Fibroblast of skin of abdomen (primary cell): ENCODE results near the gene MALT1.
A peak's percentile ranks its signal among the peaks of the same experiment; 100 is the strongest.
"Not testable (repeated sequence)": the region's sequence is repeated elsewhere in the genome, so short reads cannot be mapped to it uniquely, and the experiment has no call there.

Experiments used
- DNase-seq: peaks from one replicate; pipeline ENCODE4 v3.0.0-alpha.2; 2013

MALT1 gene

GRCh38 chr18:58738322-58738721 is 67.1 kb downstream of the MALT1 start:
- DNase-seq = no peak

DNA sequence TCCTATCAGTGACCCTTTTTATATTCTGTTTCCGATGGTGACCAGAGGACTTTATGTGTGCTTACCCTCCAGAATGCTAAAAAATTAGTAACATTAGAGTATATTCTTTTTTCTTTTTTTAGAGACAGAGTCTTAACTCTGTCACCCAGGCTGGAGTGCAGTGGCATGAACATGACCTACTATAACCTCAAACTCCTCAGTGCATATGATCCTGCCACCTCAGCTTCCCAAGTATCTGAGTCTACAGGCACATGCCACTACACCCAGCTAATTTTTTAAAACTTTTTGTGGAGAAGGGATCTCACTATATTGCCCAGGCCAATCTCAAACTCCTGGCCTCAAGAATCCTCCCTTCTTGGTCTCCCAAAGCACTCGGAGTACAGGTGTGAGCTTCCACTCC is 74.6 kb downstream of the MALT1 start:
- no peak for DNase-seq

DNA sequence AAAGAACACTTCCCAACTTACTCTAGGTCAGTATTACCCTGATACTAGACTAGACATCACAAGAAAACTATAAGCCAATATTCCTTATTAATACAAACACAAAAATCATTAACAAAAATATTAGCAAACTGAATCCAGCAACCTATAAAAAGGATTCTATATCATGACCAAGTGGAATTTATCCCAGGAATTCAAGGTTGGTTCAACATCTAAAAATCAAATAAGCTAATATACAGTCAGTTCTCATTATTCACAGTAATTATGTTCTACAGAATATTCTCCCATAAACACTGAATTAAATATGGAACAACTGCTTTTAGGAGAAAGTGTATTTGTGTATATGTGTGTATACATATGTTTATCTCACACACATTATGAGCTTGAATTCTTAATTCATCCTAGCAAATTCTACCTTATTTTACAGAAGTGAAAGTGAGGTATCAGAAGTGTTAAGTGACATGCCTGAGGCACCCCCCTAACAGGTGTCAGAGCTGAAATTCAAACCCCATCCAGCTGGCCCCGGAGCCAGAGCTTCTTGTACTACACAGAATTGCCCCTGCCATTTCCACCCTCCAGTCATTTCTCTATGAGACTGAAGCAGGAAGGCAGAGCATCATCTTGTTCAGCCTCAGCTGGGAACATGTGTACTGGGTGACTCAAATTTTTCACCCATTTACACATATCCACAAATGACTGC is 77.8 kb downstream of the MALT1 start:
- no peak for DNase-seq

- no peak for DNase-seq
Observed at GRCh38 chr18:58753976-58754375, 82.7 kb downstream of the MALT1 start.

DNA sequence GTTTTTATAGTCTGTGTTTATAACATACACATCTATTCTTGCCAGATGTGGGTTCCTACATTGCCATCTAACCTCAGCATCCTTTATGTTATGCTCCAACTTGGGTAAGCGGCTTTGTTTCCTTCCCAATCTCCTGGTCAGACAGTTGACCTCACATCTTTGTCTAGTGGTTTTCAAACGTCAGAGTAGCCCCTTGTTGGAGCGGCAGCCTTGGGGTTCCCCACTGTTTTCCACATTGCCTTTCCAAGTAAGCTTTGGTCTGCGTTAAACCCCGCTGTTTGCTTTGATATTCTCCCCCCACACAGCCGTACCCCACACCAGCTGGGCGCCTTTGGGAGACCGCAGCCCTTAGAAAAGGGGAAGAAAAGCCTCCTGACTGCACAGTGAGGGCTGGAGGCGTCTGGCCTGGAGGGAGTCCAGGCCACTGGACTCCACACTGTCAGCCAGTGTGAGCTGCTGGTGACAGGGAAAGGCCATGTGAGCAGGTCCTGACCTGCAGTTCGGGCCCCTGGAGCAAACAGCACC is 83.3 kb downstream of the MALT1 start:
- no peak for DNase-seq

GRCh38 chr18:58755304-58756010 is 84.2 kb downstream of the MALT1 start:
- no peak for DNase-seq

DNA sequence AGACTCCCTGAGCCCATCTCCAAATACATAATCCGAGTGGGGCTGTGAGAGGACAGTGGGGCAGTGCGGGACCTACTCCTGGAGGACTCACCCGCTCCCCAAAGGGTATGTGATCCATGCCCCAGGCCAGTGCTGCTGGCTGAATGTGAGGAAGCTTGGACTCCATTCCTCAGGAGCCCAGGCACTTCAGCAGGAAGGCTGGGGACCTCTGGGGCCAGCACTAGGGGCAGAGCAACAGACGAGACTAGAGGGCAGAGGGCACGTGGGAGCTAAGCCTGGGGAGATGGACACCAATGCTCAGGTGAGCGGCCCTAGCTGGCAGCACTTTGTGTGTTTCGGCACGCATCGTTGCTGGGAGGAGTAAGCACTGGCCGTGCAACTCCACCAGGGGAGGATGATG is 84.9 kb downstream of the MALT1 start:
- no peak for DNase-seq

DNA sequence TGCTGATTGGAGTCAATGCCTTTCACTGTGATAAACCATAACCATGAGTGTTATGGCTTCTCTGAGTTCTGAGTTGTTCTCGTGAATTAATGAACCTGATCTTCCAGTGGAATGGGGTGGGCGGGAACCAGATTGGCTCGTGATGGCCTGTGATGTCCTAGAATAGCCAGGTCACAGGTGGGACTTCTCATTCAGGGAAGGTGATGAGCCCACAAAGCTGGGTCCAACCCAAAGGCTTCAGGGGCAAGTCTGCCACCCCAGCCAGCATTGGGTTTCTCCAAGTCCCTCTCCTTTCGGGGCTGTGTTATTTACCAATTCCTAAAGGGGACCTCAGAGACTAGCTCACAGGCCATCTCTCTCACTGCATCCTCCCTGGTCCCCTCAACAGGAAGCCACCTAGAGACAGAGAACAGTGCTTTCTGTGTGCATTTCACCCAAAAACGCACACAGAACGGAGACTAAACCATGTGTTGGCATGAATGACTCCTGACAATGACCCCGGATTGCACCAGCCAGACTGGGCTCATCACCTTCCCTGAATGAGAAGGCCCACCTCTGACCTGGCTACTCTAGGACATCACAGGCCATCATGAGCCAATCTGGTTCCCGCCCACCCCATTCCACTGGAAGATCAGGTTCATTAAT is 85.5 kb downstream of the MALT1 start:
- no peak for DNase-seq

DNA sequence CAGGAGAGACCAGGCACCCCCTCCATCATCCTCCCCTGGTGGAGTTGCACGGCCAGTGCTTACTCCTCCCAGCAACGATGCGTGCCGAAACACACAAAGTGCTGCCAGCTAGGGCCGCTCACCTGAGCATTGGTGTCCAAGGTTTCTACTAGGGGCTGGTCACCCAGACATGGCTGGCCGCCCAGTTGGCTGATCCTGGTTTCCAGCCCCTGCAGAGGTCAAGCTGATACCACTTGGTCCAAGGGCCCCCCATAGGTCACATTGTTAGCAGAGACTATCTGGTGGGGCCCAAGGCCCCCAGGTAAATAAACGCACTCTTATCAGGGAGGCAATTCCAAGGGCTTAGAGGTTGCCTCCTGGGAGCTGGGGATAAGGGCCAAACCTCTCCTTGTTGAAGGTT is 86.1 kb downstream of the MALT1 start:
- DNase-seq = not testable (repeated sequence)

- DNase-seq = no peak
Observed at GRCh38 chr18:58758046-58758445, 86.8 kb downstream of the MALT1 start.

DNA sequence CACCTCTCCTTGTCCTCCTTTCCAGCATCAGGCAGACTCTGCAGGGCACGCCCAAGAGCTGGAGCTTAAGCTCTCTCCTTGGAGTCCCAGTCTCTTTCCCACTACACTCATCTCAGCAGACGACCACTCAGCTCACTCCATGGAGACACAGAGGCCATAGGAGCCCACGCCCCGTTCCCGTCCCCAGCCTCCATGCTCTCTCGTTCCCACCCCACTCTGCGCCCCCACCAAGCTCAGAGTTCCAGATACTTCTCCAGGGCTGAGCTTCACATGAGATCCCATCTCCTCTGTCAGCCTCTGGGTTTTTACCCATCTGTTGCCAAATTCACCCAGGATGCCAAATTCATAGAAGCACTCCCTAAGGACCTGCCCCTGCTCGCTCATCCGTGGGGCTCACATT is 87.3 kb downstream of the MALT1 start:
- no peak for DNase-seq

DNA sequence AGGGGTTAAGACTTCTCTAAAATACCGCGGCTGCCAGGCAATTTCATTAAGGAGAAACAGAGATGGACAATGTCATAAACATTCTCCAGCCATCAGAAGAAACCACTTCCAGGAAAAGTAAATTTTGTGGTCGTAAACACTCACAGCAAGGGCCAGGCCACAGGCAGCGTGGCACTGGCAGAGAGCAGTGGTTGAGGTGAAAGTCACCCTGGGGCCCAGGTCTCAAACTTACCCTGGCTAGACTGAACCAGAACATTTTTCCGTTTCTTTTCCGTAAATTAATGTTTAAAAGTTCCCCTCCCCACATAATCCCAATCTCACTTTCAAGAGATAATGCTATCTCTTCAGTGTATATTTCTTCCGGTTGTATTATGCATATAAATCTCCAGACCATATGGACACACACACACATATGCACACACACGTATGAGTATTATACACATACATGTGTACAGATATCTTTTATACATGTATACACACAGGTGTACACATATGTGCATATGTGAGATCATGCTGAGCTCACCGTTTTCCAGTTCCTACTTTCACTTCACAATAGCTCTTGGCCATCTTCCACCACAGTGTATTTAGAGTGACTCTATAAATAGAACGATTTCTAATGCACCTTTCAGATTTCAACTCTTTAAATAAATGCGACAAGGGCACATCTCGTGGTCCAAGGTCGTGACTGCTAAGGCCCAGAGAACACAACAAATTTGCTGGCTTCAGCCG is 90.1 kb downstream of the MALT1 start:
- DNase-seq = no peak

DNA sequence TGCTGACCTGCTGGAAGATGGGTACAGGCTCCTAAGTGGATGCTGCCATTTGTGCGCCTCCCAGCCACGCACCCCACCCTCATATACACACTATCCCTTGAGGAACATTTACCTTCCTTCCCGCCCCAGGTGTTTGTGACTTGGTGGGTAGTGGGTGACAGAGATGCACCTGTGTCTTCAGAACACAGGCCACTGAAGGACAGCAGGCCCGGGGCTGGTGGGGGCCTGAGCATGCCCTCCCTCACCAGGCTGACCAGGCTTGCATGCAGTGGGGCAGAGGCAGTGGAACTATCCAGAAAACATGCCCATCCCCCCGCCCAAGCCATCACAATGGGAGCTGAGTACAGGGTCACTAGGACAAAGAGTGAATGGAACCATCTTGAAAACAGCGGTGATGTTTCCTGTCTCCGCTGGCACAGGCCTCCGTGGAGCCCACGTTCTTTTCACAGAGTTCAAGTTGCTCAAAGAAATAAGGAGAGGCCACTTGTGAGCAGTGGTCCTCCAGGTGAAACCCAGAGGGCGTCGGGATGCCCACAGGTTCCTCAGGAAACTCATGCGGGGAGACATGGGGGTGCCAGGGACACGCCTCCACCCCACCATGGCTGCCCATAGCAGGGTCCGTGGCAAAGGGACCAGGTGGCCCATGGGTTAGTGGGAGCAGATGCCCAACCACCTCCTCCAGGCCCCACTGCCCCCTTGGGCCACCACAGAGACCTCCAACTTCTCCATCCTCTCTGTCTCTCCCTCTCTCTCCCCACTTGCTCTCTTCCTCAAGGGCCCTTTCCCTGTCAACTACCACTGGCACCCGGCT is 90.9 kb downstream of the MALT1 start:
- no peak for DNase-seq

DNA sequence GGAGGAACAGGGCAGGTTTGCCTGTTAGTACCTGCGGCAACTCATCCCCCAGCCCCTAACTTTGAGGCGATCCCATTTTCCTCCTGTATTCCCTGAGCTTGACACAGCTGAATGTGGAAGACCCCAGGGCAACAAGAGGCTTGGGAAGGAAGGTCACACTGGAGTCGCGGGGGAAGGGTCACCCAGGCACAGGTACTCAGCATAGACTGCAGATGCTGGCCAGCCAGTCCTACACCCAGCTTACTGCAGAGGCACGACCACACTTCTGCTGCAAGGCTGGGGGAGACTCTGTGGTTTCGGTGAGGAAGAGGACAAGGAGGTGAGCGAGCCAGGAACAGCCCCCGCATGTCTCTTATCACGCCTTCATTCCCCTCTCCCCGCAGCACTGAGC is 91.5 kb downstream of the MALT1 start:
- no peak for DNase-seq

- DNase-seq = no peak
Observed at GRCh38 chr18:58766164-58766563, 94.9 kb downstream of the MALT1 start.

- no peak for DNase-seq
Observed at GRCh38 chr18:58766946-58767345, 95.7 kb downstream of the MALT1 start.

GRCh38 chr18:58768293-58768974 is 97.2 kb downstream of the MALT1 start:
- peak; percentile 39 for DNase-seq

GRCh38 chr18:58769321-58769720 is 98.1 kb downstream of the MALT1 start:
- DNase-seq = no peak

DNA sequence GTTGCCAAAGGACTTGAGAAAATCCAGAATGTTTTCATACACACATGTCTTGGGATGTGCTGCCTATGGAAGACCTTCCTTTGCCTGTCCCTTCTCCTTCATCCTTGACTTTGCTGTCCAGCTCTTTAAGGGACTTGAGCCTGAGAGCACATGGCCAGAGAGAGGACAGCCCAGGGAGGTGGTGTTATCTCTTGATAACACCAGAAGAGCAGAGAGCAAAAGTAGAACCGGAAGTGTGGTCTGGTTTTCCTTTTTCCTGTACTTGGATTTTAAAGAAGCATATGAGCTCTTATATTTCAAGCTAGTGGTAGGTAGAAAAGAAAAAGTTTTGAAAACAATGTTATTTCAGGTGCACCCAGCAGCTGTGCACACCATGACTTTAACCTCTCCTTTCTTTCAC is 99.3 kb downstream of the MALT1 start:
- no peak for DNase-seq

DNA sequence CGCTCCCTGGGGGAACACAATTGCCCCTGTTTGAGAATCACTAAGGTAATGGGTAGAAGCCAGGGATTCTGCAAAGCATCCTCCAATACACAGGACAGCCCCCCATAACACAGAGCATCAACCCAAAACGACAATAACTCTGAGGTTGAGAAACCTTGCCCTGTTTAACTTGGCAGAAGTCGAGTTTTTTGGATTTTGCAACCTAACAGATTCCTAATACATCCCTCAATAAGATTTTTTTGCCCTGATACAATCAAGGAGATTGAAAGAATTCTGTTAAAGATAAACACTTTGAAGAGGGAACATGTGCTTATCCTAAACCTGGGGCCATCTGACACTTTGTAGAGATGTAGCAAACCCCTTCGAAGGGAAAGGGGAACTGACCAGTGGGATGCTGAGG is 100.9 kb downstream of the MALT1 start:
- no peak for DNase-seq

DNA sequence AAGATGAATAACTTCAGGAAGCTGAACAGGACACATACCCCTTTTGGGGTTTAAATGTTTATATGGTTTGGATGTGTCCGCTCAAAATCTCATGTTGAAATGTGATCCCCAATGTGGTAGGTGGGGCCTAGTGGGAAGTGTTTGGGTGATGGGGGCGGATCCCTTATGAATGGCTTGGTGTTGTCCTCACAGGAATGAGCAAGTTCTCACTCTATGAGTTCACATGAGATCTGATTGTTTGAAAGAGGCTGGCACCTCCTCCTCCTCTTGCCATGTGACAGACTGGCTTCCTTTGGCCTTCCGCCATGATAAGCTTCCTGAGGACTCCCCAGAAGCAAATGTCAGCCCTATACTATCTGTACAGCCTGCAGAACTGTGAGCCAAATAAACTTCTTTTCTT is 104.8 kb downstream of the MALT1 start:
- DNase-seq = peak; percentile 31

DNA sequence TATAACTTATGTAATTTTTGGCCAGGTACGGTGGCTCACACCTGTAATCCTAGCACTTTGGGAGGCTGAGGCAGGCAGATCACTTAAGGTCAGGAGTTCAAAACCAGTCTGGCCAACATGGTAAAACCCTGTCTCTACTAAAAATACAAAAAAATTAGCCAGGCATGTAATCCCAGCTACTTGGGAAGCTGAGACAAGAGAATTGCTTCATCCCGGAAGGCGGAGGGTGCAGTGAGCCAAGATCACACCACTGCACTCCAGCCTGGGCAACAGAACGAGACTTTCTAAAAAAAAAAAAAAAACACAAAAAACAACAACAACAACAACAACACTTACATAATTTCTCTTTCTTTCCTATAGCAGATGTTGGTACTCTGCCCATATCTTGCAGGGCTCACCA is 105.3 kb downstream of the MALT1 start:
- not testable (repeated sequence) for DNase-seq
